WTC11 (cell line): ENCODE data around the gene ATXN7L3. TPM values are rescaled to one million over a fixed set of nuclear protein-coding genes. Genes with fewer than 3 reads are reported as not detected.

ENCODE experiments used
- ATAC-seq: fragments of 200-7000 bp; cut with Tn5 transposase; 2 replicates; pipeline ENCODE4 v1.10.0; 2021; ENCODE audit warnings: mild to moderate bottlenecking, moderate library complexity
- CTCF ChIA-PET: fragments of 300-600 bp; sonication (Branson Sonifier 250); formaldehyde crosslinking; loops from one replicate; lab custom pipeline; 2021; ENCODE audit warnings: antibody characterized with exemption; lab: Charles Lee
- POLR2A ChIA-PET: fragments of 350-600 bp; sonication (Branson Sonifier 250); formaldehyde crosslinking; loops from one replicate; lab custom pipeline; 2021; ENCODE audit warnings: antibody characterized with exemption; lab: Charles Lee
- DNase-seq: peaks from one replicate; pipeline ENCODE4 v3.0.0; 2021; ENCODE audit warnings: low spot score
- H3K27ac Mint-ChIP-seq: 2 replicates; pipeline ENCODE4 v1.8.0; 2021; ENCODE audit warnings: mixed read lengths
- H3K27me3 Mint-ChIP-seq: 2 replicates; pipeline ENCODE4 v1.8.0; 2021; ENCODE audit warnings: low read depth, mild to moderate bottlenecking, moderate library complexity, mixed read lengths
- H3K36me3 Mint-ChIP-seq: 2 replicates; pipeline ENCODE4 v1.8.0; 2021; ENCODE audit warnings: mixed read lengths
- H3K4me1 Mint-ChIP-seq: 2 replicates; pipeline ENCODE4 v1.8.0; 2022; ENCODE audit warnings: mixed read lengths
- H3K4me3 Mint-ChIP-seq: 2 replicates; pipeline ENCODE4 v1.8.0; 2021; ENCODE audit warnings: mild to moderate bottlenecking, moderate library complexity, mixed read lengths
- H3K9me3 Mint-ChIP-seq: 2 replicates; pipeline ENCODE4 v1.8.0; 2021; ENCODE audit warnings: mixed read lengths
- ATF2 ChIP-seq: sonication (generic); formaldehyde crosslinking; IDR thresholded peaks from 2 replicates; pipeline ENCODE4 v1.8.1; 2022; ENCODE audit warnings: low read depth, missing genetic modification reagents, borderline replicate concordance
- CDX4 ChIP-seq: fragments of 250-450 bp; sonication (Bioruptor Pico); IDR thresholded peaks from 2 replicates; pipeline ENCODE4 v1.9.0; 2021; ENCODE audit warnings: moderate library complexity, mild to moderate bottlenecking, inconsistent platforms, borderline replicate concordance
- CREB1 ChIP-seq: sonication (generic); formaldehyde crosslinking; IDR thresholded peaks from 2 replicates; pipeline ENCODE4 v1.8.0; 2023; ENCODE audit warnings: mild to moderate bottlenecking, missing genetic modification reagents
- ELF4 ChIP-seq: sonication (generic); formaldehyde crosslinking; IDR thresholded peaks from 2 replicates; pipeline ENCODE4 v1.8.1; 2022; ENCODE audit warnings: low read depth, mild to moderate bottlenecking, moderate library complexity, missing genetic modification reagents
- EMX1 ChIP-seq: fragments of 250-450 bp; sonication (Bioruptor Pico); IDR thresholded peaks from 2 replicates; pipeline ENCODE4 v1.8.0; 2021; ENCODE audit warnings: mild to moderate bottlenecking
- ETV6 ChIP-seq: sonication (generic); formaldehyde crosslinking; IDR thresholded peaks from 2 replicates; pipeline ENCODE4 v1.8.1; 2022; ENCODE audit warnings: mild to moderate bottlenecking, missing genetic modification reagents
- FOXJ3 ChIP-seq: sonication (generic); formaldehyde crosslinking; IDR thresholded peaks from 2 replicates; pipeline ENCODE4 v1.9.0; 2021; ENCODE audit warnings: missing genetic modification reagents, mild to moderate bottlenecking, borderline replicate concordance
- JAZF1 ChIP-seq: fragments of 250-450 bp; sonication (Bioruptor Pico); IDR thresholded peaks from 2 replicates; pipeline ENCODE4 v1.9.0; 2021; ENCODE audit warnings: moderate library complexity, mild to moderate bottlenecking, inconsistent platforms
- KAT7 ChIP-seq: sonication (generic); formaldehyde crosslinking; IDR thresholded peaks from 2 replicates; pipeline ENCODE4 v1.8.1; 2023; ENCODE audit warnings: missing genetic modification reagents, mild to moderate bottlenecking, borderline replicate concordance
- MXD4 ChIP-seq: fragments of 250-450 bp; sonication (Bioruptor Pico); IDR thresholded peaks from 2 replicates; pipeline ENCODE4 v1.8.0; 2021; ENCODE audit warnings: mild to moderate bottlenecking, moderate library complexity, borderline replicate concordance
- MYBL2 ChIP-seq: sonication (generic); formaldehyde crosslinking; IDR thresholded peaks from 2 replicates; pipeline ENCODE4 v1.8.1; 2023; ENCODE audit warnings: mild to moderate bottlenecking, moderate library complexity, missing genetic modification reagents
- NR1H2 ChIP-seq: sonication (generic); formaldehyde crosslinking; IDR thresholded peaks from 2 replicates; pipeline ENCODE4 v1.9.0; 2021; ENCODE audit warnings: mild to moderate bottlenecking, moderate library complexity, missing genetic modification reagents
- PRRX2 ChIP-seq: fragments of 250-450 bp; sonication (Bioruptor Pico); IDR thresholded peaks from 2 replicates; pipeline ENCODE4 v1.8.0; 2021; ENCODE audit warnings: mild to moderate bottlenecking
- RORB ChIP-seq: fragments of 250-450 bp; sonication (Bioruptor Pico); IDR thresholded peaks from 2 replicates; pipeline ENCODE4 v1.9.0; 2021; ENCODE audit warnings: mild to moderate bottlenecking
- SMAD3 ChIP-seq: sonication (generic); formaldehyde crosslinking; IDR thresholded peaks from 2 replicates; pipeline ENCODE4 v1.8.0; 2022; ENCODE audit warnings: missing genetic modification reagents, mild to moderate bottlenecking, borderline replicate concordance
- SOX15 ChIP-seq: fragments of 250-450 bp; sonication (Bioruptor Pico); IDR thresholded peaks from 2 replicates; pipeline ENCODE4 v1.9.0; 2021; ENCODE audit warnings: mild to moderate bottlenecking
- STAT6 ChIP-seq: sonication (generic); formaldehyde crosslinking; conservative IDR thresholded peaks from 2 replicates; pipeline ENCODE4 v1.8.1; 2023; ENCODE audit warnings: mild to moderate bottlenecking, low read depth, missing genetic modification reagents, moderate library complexity
- TEAD1 ChIP-seq: sonication (generic); formaldehyde crosslinking; IDR thresholded peaks from 2 replicates; pipeline ENCODE4 v1.8.0; 2022; ENCODE audit warnings: mild to moderate bottlenecking, missing genetic modification reagents
- ZNF121 ChIP-seq: sonication (generic); formaldehyde crosslinking; IDR thresholded peaks from 2 replicates; pipeline ENCODE4 v1.8.0; 2023; ENCODE audit warnings: missing genetic modification reagents
- ZNF425 ChIP-seq: fragments of 250-450 bp; sonication (Bioruptor Pico); conservative IDR thresholded peaks from 2 replicates; pipeline ENCODE4 v1.9.0; 2021; ENCODE audit warnings: mild to moderate bottlenecking
- ZNF671 ChIP-seq: fragments of 250-450 bp; sonication (Bioruptor Pico); IDR thresholded peaks from 2 replicates; pipeline ENCODE4 v1.8.0; 2021; ENCODE audit warnings: mild to moderate bottlenecking
- total RNA-seq: library from RNA; stranded (reverse); gene quantifications from 3 replicates; pipeline ENCODE4 v1.2.3, GENCODE V29; 2021
- TF ChIP-seq, protein P1 (sequence below): sonication (generic); formaldehyde crosslinking; IDR thresholded peaks from 2 replicates; pipeline ENCODE4 v1.8.1; 2022; ENCODE audit warnings: low read depth, mild to moderate bottlenecking, moderate library complexity, missing genetic modification reagents, borderline replicate concordance
- TF ChIP-seq, protein P2 (sequence below): fragments of 250-450 bp; sonication (Bioruptor Pico); IDR thresholded peaks from 2 replicates; pipeline ENCODE4 v2.1.2; 2022; ENCODE audit warnings: mild to moderate bottlenecking, moderate library complexity

Gene ATXN7L3
- total RNA-seq, 1 experiment from 2014 or later: 114 TPM

- Mint-ChIP-seq H3K4me1 (peaks cover 26% of the 10 kb centered on the region), H3K36me3 (peaks cover 35% of the 10 kb centered on the region)
- peak; percentile 53 for DNase-seq
- no peak for TF ChIP-seq NR1H2 (CRISPR knock-in tag)
- no peak for TF ChIP-seq ZNF671 (CRISPR knock-in tag)
- no peak for TF ChIP-seq CREB1
- no peak for TF ChIP-seq MXD4 (CRISPR knock-in tag)
- TF ChIP-seq ZNF121 (CRISPR knock-in tag): 0 out of 2 replicates have a peak, but pooled peaks have one; percentile 1
- peak; percentile 68; the same call in 1 of the 2 replicates for TF ChIP-seq ETV6 (CRISPR knock-in tag)
- 0 out of 2 replicates have a peak, but pooled peaks have one; percentile 59 for TF ChIP-seq TEAD1 (CRISPR knock-in tag)
- TF ChIP-seq, all 79 proteins: peak for 3
- peak overlapping the region; percentile 77 for H3K27ac Mint-ChIP-seq
- peak; percentile 88 for ATAC-seq
- peak overlapping the region; percentile 27; the same call in 1 of the 2 replicates for H3K4me3 Mint-ChIP-seq
- H3K27me3 Mint-ChIP-seq: no peaks in the 10 kb centered on the region
- POLR2A ChIA-PET: interaction anchor here (0.6 to 1.6 kb wide), 2 partner anchors 26 to 29 kb away, joined by 3 to 4 read pairs; no protein-coding TSS in a partner anchor
- H3K9me3 Mint-ChIP-seq: no peaks in the 10 kb centered on the region
- CTCF ChIA-PET: interaction anchor here (0.8 to 2.4 kb wide), 13 partner anchors 12 to 186 kb away, joined by 3 to 7 read pairs (median 4); no protein-coding TSS in a partner anchor
Observed at GRCh38 chr17:44191941-44192496, 7.7 kb downstream of the ATXN7L3 start.

DNA sequence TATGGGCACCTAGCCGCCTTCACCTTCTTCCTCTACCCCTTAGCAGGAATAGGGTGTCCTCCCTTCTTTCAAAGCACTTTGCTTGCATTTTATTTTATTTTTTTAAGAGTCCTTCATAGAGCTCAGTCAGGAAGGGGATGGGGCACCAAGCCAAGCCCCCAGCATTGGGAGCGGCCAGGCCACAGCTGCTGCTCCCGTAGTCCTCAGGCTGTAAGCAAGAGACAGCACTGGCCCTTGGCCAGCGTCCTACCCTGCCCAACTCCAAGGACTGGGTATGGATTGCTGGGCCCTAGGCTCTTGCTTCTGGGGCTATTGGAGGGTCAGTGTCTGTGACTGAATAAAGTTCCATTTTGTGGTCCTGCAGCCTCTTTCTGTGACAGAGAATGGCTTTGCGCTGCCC lies 8.3 kb downstream of the ATXN7L3 start:
- DNase-seq: no peak
- TF ChIP-seq FOXJ3: no peak
- TF ChIP-seq MYBL2: no peak
- TF ChIP-seq, protein P1, sequence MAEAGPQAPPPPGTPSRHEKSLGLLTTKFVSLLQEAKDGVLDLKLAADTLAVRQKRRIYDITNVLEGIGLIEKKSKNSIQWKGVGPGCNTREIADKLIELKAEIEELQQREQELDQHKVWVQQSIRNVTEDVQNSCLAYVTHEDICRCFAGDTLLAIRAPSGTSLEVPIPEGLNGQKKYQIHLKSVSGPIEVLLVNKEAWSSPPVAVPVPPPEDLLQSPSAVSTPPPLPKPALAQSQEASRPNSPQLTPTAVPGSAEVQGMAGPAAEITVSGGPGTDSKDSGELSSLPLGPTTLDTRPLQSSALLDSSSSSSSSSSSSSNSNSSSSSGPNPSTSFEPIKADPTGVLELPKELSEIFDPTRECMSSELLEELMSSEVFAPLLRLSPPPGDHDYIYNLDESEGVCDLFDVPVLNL: no peak
- TF ChIP-seq EMX1 (CRISPR knock-in tag): no peak
- no peak for TF ChIP-seq SMAD3
- no peak for TF ChIP-seq JAZF1
- TF ChIP-seq SOX15 (CRISPR knock-in tag): no peak
- TF ChIP-seq STAT6: no peak
- TF ChIP-seq CREB1: no peak
- TF ChIP-seq CDX4 (CRISPR knock-in tag): no peak
- no peak for TF ChIP-seq ATF2 (CRISPR knock-in tag)
- TF ChIP-seq KAT7 (CRISPR knock-in tag): no peak
- no peak for TF ChIP-seq ZNF425
- TF ChIP-seq RORB (CRISPR knock-in tag): no peak
- no peak for TF ChIP-seq ELF4
- no peak for TF ChIP-seq PRRX2 (CRISPR knock-in tag)
- TF ChIP-seq, protein P2, sequence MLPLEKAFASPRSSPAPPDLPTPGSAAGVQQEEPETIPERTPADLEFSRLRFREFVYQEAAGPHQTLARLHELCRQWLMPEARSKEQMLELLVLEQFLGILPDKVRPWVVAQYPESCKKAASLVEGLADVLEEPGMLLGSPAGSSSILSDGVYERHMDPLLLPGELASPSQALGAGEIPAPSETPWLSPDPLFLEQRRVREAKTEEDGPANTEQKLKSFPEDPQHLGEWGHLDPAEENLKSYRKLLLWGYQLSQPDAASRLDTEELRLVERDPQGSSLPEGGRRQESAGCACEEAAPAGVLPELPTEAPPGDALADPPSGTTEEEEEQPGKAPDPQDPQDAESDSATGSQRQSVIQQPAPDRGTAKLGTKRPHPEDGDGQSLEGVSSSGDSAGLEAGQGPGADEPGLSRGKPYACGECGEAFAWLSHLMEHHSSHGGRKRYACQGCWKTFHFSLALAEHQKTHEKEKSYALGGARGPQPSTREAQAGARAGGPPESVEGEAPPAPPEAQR (CRISPR knock-in tag): no peak
- TF ChIP-seq, all 79 proteins: peak for 0
- Mint-ChIP-seq H3K27me3 (no peaks in the 10 kb centered on the region), H3K27ac (peak overlapping the region; percentile 92), H3K4me3 (peak overlapping the region; percentile 28), H3K4me1 (peaks cover 26% of the 10 kb centered on the region), H3K9me3 (no peaks in the 10 kb centered on the region), H3K36me3 (peaks cover 32% of the 10 kb centered on the region)
- POLR2A ChIA-PET: interaction anchor here (0.6 to 1.6 kb wide), 2 partner anchors 30 to 91 kb away, joined by 4 read pairs; no protein-coding TSS in a partner anchor
- no peak for ATAC-seq
- CTCF ChIA-PET: interaction anchor here (0.9 to 2.4 kb wide), 8 partner anchors 13 to 160 kb away, joined by 3 to 7 read pairs (median 4); no protein-coding TSS in a partner anchor
